ENCODE results near the gene APP.
A peak's percentile ranks its signal among the peaks of the same experiment; 100 is the strongest.

APP gene

GRCh38 chr21:26167593-26167992, 3.0 kb downstream of the APP start:
- no peak for DNase-seq (ENCODE audit: low read depth, low spot score)
- no peak for TF ChIP-seq CTCF (IDR thresholded peaks at IDR 0.05; ENCODE audit: low read depth, low read length)
- in situ Hi-C loops (cut with HindIII; ENCODE audit: low sequenced_read_pairs): loop anchor here (25.0 kb wide), 1 partner anchor 280 kb away; no protein-coding TSS in a partner anchor
- peak overlapping the region; percentile 20 for H3K4me3 ChIP-seq (ENCODE audit: low read depth, low read length)

- no peak for TF ChIP-seq CTCF (IDR thresholded peaks at IDR 0.05; ENCODE audit: low read depth, low read length)
- H3K4me3 ChIP-seq (ENCODE audit: low read depth, low read length): no peak overlapping the region
- in situ Hi-C loops (cut with HindIII; ENCODE audit: low sequenced_read_pairs): loop anchor here (25.0 kb wide), 1 partner anchor 278 kb away; no protein-coding TSS in a partner anchor
- DNase-seq (ENCODE audit: low read depth, low spot score): no peak
These were observed 5.2 kb downstream of the APP start for GRCh38 chr21:26165331-26165730.

- no peak overlapping the region for H3K4me3 ChIP-seq (ENCODE audit: low read depth, low read length)
- in situ Hi-C loops (cut with HindIII; ENCODE audit: low sequenced_read_pairs): loop anchor here (25.0 kb wide), 1 partner anchor 277 kb away; no protein-coding TSS in a partner anchor
- TF ChIP-seq CTCF (IDR thresholded peaks at IDR 0.05; ENCODE audit: low read depth, low read length): no peak
- no peak for DNase-seq (ENCODE audit: low read depth, low spot score)
These were observed 6.3 kb downstream of the APP start for GRCh38 chr21:26164311-26164710.

GRCh38 chr21:26162081-26162480, 8.5 kb downstream of the APP start:
- in situ Hi-C loops (cut with HindIII; ENCODE audit: low sequenced_read_pairs): loop anchor here (25.0 kb wide), 1 partner anchor 275 kb away; no protein-coding TSS in a partner anchor
- TF ChIP-seq CTCF (IDR thresholded peaks at IDR 0.05; ENCODE audit: low read depth, low read length): no peak
- DNase-seq (ENCODE audit: low read depth, low spot score): no peak
- H3K4me3 ChIP-seq (ENCODE audit: low read depth, low read length): no peak overlapping the region

GRCh38 chr21:26159869-26160268, 10.7 kb downstream of the APP start:
- TF ChIP-seq CTCF (IDR thresholded peaks at IDR 0.05; ENCODE audit: low read depth, low read length): no peak
- in situ Hi-C loops (cut with HindIII; ENCODE audit: low sequenced_read_pairs): loop anchor here (25.0 kb wide), 1 partner anchor 273 kb away; no protein-coding TSS in a partner anchor
- DNase-seq (ENCODE audit: low read depth, low spot score): no peak
- H3K4me3 ChIP-seq (ENCODE audit: low read depth, low read length): no peak overlapping the region

- in situ Hi-C loops (cut with HindIII; ENCODE audit: low sequenced_read_pairs): loop anchor here (25.0 kb wide), 1 partner anchor 270 kb away; no protein-coding TSS in a partner anchor
- no peak for DNase-seq (ENCODE audit: low read depth, low spot score)
- H3K4me3 ChIP-seq (ENCODE audit: low read depth, low read length): no peak overlapping the region
- no peak for TF ChIP-seq CTCF (IDR thresholded peaks at IDR 0.05; ENCODE audit: low read depth, low read length)
These were observed 12.8 kb downstream of the APP start for GRCh38 chr21:26157801-26158200.

Data from astrocyte of the spinal cord (primary cell).